GM10266 (cell line): ENCODE data around the gene NAE1.

ENCODE experiments used
- DNase-seq: peaks from one replicate; pipeline ENCODE4 v3.0.0; 2012; ENCODE audit errors: extremely low spot score
- CTCF ChIP-seq: IDR thresholded peaks from 2 replicates; pipeline ENCODE4 v1.5.1; 2012; ENCODE audit warnings: mild to moderate bottlenecking, low read depth; ENCODE audit not compliant: control insufficient read depth, insufficient read depth; ENCODE audit errors: missing control alignments

The NAE1 gene

GRCh38 chr16:66845080-66845410 lies 14.3 kb upstream of the NAE1 start:
- no peak for DNase-seq
- no peak for TF ChIP-seq CTCF

GRCh38 chr16:66844342-66845079 lies 13.7 kb upstream of the NAE1 start, which contains the start of gene CA7:
TSS of gene CA7 (plus strand) at chr16:66844414. CDS start at chr16:66844488, 74 bp downstream.
- TF ChIP-seq CTCF, result no peak
- peak; percentile 27 for DNase-seq

- DNase-seq, result no peak
- TF ChIP-seq CTCF, result no peak
Measured at GRCh38 chr16:66844009-66844341, 13.2 kb upstream of the NAE1 start.

- peak; percentile 29 for DNase-seq
- TF ChIP-seq CTCF, result no peak
Measured at GRCh38 chr16:66843191-66843590, 12.4 kb upstream of the NAE1 start.

- no peak for TF ChIP-seq CTCF
- no peak for DNase-seq
Measured at GRCh38 chr16:66842765-66843164, 12.0 kb upstream of the NAE1 start.

- TF ChIP-seq CTCF, result no peak
- DNase-seq, result no peak
Measured at GRCh38 chr16:66841366-66841765, 10.6 kb upstream of the NAE1 start.

- TF ChIP-seq CTCF, result no peak
- no peak for DNase-seq
Measured at GRCh38 chr16:66840883-66841282, 10.1 kb upstream of the NAE1 start.
